Osteocyte (in vitro differentiated cells): Measurements from ENCODE around the gene HLA-B. TPM values are rescaled to one million over a fixed set of nuclear protein-coding genes. Genes with fewer than 3 reads are reported as not detected.

Experiments
- DNase-seq: peaks from one replicate; pipeline ENCODE4 v3.0.0; 2021; ENCODE audit warnings: mixed read lengths; ENCODE audit not compliant: unreplicated experiment; ENCODE audit errors: extremely low spot score
- H3K27ac Mint-ChIP-seq: one replicate; pipeline ENCODE4 v1.8.0; 2021; ENCODE audit warnings: mild to moderate bottlenecking, mixed read lengths; ENCODE audit not compliant: unreplicated experiment
- H3K27me3 Mint-ChIP-seq: one replicate; pipeline ENCODE4 v1.8.0; 2021; ENCODE audit warnings: mixed read lengths; ENCODE audit not compliant: unreplicated experiment
- H3K36me3 Mint-ChIP-seq: one replicate; pipeline ENCODE4 v1.8.0; 2021; ENCODE audit warnings: mixed read lengths; ENCODE audit not compliant: unreplicated experiment
- H3K4me1 Mint-ChIP-seq: one replicate; pipeline ENCODE4 v1.8.0; 2021; ENCODE audit warnings: mixed read lengths; ENCODE audit not compliant: unreplicated experiment
- H3K4me3 Mint-ChIP-seq: one replicate; pipeline ENCODE4 v1.8.0; 2021; ENCODE audit warnings: mild to moderate bottlenecking, moderate library complexity, mixed read lengths; ENCODE audit not compliant: unreplicated experiment
- H3K9me3 Mint-ChIP-seq: one replicate; pipeline ENCODE4 v1.8.0; 2021; ENCODE audit warnings: mixed read lengths; ENCODE audit not compliant: unreplicated experiment
- total RNA-seq: library from RNA; stranded (reverse); gene quantifications from 2 replicates; pipeline ENCODE4 v1.2.1, GENCODE V29; 2021
- TF ChIP-seq, protein P1 (sequence below): fragments of 200-600 bp; sonication (generic); IDR thresholded peaks from 2 replicates; pipeline ENCODE4 v1.5.0; 2021; ENCODE audit warnings: antibody characterized with exemption, mild to moderate bottlenecking, moderate library complexity

Gene HLA-B
- total RNA-seq, 1 donor from 2014 or later: 642 TPM

DNA sequence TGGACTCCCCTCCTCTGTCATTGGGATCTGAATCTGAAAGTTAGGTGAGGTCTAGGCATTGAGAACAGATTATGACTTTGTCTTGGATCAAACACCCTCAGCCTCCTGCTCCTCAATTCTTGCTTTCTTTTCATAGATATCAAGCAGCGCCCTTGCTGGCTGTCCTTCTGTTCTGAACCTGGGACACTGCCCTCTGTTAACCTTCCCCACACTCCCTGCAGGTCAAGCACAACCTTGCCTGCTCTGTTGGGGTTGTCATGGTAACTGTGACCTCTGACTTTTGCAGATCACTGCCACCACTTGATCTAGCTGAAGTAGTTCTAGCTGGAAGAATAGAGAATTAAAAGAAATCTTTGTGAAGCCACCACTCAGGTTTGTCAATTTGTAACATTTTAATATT, 30.0 kb upstream of the HLA-B start:
- Mint-ChIP-seq H3K4me3 (no peak overlapping the region), H3K4me1 (no peaks in the 10 kb centered on the region), H3K27ac (no peak overlapping the region), H3K36me3 (no peaks in the 10 kb centered on the region), H3K27me3 (peaks cover 26% of the 10 kb centered on the region), H3K9me3 (no peaks in the 10 kb centered on the region)
- TF ChIP-seq, protein P1, sequence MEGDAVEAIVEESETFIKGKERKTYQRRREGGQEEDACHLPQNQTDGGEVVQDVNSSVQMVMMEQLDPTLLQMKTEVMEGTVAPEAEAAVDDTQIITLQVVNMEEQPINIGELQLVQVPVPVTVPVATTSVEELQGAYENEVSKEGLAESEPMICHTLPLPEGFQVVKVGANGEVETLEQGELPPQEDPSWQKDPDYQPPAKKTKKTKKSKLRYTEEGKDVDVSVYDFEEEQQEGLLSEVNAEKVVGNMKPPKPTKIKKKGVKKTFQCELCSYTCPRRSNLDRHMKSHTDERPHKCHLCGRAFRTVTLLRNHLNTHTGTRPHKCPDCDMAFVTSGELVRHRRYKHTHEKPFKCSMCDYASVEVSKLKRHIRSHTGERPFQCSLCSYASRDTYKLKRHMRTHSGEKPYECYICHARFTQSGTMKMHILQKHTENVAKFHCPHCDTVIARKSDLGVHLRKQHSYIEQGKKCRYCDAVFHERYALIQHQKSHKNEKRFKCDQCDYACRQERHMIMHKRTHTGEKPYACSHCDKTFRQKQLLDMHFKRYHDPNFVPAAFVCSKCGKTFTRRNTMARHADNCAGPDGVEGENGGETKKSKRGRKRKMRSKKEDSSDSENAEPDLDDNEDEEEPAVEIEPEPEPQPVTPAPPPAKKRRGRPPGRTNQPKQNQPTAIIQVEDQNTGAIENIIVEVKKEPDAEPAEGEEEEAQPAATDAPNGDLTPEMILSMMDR: no peak
- no peak for DNase-seq

DNA sequence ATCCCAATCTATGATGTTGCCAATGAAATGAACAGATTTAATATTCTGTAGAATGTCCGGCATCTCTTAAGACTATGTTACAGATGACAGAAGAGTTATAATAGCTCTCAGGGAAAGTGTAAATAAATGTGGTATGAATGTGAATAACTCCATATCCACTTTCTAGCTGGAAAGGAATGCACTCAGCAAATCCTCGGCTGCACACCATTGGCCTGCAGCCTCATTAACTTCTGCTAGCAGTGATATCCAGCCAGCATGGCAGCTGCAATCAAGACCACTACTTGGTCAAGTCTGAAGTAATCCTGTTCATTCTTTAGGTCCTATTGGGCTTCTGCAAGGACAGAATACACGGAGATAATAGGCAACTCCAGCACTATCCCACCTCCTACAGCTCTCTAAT, 29.1 kb upstream of the HLA-B start:
- Mint-ChIP-seq H3K9me3 (no peaks in the 10 kb centered on the region), H3K4me3 (no peak overlapping the region), H3K36me3 (no peaks in the 10 kb centered on the region), H3K4me1 (no peaks in the 10 kb centered on the region), H3K27me3 (peaks cover 32% of the 10 kb centered on the region), H3K27ac (no peak overlapping the region)
- TF ChIP-seq, protein P1: no peak
- no peak for DNase-seq

DNA sequence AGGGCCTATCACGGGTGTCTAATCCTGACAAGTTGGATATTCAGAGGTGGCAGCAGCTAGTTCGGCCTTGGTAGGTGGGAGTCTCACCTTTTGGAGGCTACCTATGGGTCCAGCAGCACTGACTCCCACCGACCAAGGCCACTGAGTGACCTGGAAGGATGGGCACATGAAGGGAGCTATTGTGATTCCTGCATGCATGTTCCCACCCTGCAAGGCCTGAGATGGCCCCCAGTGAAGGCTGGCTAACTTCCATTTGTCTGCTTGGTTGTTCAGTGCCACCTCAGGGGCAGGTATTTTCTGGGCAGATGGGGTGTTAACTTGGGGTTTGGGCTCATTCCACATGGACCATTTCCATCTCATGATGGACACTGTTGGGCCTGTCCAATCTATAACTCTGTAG, 28.1 kb upstream of the HLA-B start:
- no peak for DNase-seq
- Mint-ChIP-seq H3K4me3 (no peak overlapping the region), H3K4me1 (no peaks in the 10 kb centered on the region), H3K36me3 (no peaks in the 10 kb centered on the region), H3K27me3 (peaks cover 42% of the 10 kb centered on the region), H3K27ac (no peak overlapping the region), H3K9me3 (no peaks in the 10 kb centered on the region)
- TF ChIP-seq, protein P1: no peak

DNA sequence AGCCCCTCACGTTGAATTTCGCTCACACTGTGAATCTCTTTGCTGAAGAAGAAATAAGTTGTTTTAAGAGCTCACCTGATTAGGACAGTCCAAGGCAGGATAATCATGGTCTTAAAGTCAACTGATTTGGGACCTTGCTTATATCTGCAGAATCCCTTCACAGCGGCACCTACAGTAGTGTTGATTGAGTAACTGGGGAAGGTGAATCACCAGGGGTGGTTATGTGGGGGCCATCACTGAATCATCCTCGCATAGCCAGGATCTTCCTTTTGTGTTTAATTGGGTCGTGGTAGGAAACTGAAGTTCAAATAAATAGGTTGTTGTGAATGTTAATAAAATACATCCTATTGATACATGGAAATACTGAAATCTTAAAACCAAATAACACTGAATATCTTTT, 26.2 kb upstream of the HLA-B start:
- H3K27ac Mint-ChIP-seq: no peak overlapping the region
- H3K27me3 Mint-ChIP-seq: peaks cover 58% of the 10 kb centered on the region
- TF ChIP-seq, protein P1: no peak
- DNase-seq: no peak
- H3K9me3 Mint-ChIP-seq: no peaks in the 10 kb centered on the region
- no peak overlapping the region for H3K4me3 Mint-ChIP-seq
- no peaks in the 10 kb centered on the region for H3K36me3 Mint-ChIP-seq
- no peaks in the 10 kb centered on the region for H3K4me1 Mint-ChIP-seq

DNA sequence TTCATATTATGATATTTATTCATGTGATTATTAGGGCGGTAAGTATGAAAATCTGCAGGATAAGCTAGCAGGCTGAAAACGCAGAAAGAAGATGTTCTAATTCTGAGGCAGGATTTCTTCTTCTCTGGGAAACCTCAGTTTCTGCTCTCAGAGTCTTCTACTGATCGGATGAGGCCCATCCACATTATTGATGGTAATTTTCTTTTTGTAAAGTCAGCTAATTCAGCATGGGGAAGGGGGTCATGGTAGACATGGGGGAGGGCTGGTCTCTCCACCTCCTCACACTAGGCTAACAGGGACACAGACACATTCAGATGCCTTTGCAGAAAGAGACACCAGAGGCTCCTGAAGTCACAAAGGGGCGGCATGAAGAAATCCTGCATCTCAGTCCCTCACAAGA, 24.7 kb upstream of the HLA-B start:
- DNase-seq: no peak
- H3K4me1 Mint-ChIP-seq: no peaks in the 10 kb centered on the region

More for the DNA sequence above, 24.7 kb upstream of the HLA-B start:
- Mint-ChIP-seq H3K36me3 (no peaks in the 10 kb centered on the region), H3K27me3 (peaks cover 60% of the 10 kb centered on the region), H3K27ac (no peak overlapping the region), H3K9me3 (no peaks in the 10 kb centered on the region), H3K4me3 (no peak overlapping the region)
- TF ChIP-seq, protein P1: no peak
